H1 (cell line): ENCODE results near the gene CD52. TPM values are rescaled to one million over a fixed set of nuclear protein-coding genes. Genes with fewer than 3 reads are reported as not detected.

Experiments used
- CHD1 ChIP-seq: IDR thresholded peaks from 2 replicates; pipeline ENCODE4 v1.6.1; 2012; ENCODE audit warnings: low read depth, low read length, improper control_type of control experiment
- MAFK ChIP-seq: IDR thresholded peaks from 2 replicates; pipeline ENCODE4 v1.6.1; 2012; ENCODE audit warnings: low read depth, mild to moderate bottlenecking, improper control_type of control experiment, low read length
- RFX5 ChIP-seq: IDR thresholded peaks from 2 replicates; pipeline ENCODE4 v1.6.1; 2011; ENCODE audit warnings: low read depth, low read length, improper control_type of control experiment, borderline replicate concordance
- SIN3A ChIP-seq, 2 experiments: IDR thresholded peaks in 1 of 2; conservative IDR thresholded peaks in 1 of 2; 2 replicates each; pipeline ENCODE4 v1.6.1; 2011 to 2012; ENCODE audit warnings: low read length in 2 of 2, improper control_type of control experiment in 1 of 2, low read depth in 1 of 2, mild to moderate bottlenecking in 1 of 2
- SP1 ChIP-seq: IDR thresholded peaks from 2 replicates; pipeline ENCODE4 v1.6.1; 2011; ENCODE audit warnings: low read depth, low read length
- SRF ChIP-seq: IDR thresholded peaks from 2 replicates; pipeline ENCODE4 v1.6.1; 2011; ENCODE audit warnings: mild to moderate bottlenecking, low read depth, low read length, moderate library complexity
- polyA plus RNA-seq, 7 experiments: library from polyadenylated mRNA; depleted of rRNA in 3 of 7; stranded (reverse) in 5 of 7; unstranded in 2 of 7; fragments of >200 nt in 5 of 7; fragments of 200-250 nt in 2 of 7; gene quantifications; 1 replicate in 5 of 7; 2 replicates in 1 of 7; 4 replicates in 1 of 7; pipeline versions ENCODE4 v1.2.1 to v1.2.3, GENCODE V29; 2011 to 2013; ENCODE audit warnings: missing spikeins in 2 of 7, mixed read lengths in 2 of 7
- total RNA-seq: library from RNA; stranded (reverse); fragmentation: NEBNext Ultra II Directional; extraction: Animal tissue kit (Norgen Biotek cat#: 25700); gene quantifications from 2 replicates; pipeline ENCODE4 v1.2.1, GENCODE V29; 2021
- TF ChIP-seq, protein P1 (sequence below): fragments of 300-600 bp; sonication (generic); IDR thresholded peaks from 2 replicates; pipeline ENCODE4 v1.7.1; 2012; ENCODE audit warnings: low read length, moderate library complexity, mild to moderate bottlenecking, inconsistent platforms; ENCODE audit not compliant: insufficient replicate concordance

CD52 gene
- total and polyA plus RNA-seq, 2 of the 8 experiments (the other 6 are each of a cell fraction or from before 2014, with no cell fraction given): 2.4 to 3.1 TPM

- TF ChIP-seq, protein P1, sequence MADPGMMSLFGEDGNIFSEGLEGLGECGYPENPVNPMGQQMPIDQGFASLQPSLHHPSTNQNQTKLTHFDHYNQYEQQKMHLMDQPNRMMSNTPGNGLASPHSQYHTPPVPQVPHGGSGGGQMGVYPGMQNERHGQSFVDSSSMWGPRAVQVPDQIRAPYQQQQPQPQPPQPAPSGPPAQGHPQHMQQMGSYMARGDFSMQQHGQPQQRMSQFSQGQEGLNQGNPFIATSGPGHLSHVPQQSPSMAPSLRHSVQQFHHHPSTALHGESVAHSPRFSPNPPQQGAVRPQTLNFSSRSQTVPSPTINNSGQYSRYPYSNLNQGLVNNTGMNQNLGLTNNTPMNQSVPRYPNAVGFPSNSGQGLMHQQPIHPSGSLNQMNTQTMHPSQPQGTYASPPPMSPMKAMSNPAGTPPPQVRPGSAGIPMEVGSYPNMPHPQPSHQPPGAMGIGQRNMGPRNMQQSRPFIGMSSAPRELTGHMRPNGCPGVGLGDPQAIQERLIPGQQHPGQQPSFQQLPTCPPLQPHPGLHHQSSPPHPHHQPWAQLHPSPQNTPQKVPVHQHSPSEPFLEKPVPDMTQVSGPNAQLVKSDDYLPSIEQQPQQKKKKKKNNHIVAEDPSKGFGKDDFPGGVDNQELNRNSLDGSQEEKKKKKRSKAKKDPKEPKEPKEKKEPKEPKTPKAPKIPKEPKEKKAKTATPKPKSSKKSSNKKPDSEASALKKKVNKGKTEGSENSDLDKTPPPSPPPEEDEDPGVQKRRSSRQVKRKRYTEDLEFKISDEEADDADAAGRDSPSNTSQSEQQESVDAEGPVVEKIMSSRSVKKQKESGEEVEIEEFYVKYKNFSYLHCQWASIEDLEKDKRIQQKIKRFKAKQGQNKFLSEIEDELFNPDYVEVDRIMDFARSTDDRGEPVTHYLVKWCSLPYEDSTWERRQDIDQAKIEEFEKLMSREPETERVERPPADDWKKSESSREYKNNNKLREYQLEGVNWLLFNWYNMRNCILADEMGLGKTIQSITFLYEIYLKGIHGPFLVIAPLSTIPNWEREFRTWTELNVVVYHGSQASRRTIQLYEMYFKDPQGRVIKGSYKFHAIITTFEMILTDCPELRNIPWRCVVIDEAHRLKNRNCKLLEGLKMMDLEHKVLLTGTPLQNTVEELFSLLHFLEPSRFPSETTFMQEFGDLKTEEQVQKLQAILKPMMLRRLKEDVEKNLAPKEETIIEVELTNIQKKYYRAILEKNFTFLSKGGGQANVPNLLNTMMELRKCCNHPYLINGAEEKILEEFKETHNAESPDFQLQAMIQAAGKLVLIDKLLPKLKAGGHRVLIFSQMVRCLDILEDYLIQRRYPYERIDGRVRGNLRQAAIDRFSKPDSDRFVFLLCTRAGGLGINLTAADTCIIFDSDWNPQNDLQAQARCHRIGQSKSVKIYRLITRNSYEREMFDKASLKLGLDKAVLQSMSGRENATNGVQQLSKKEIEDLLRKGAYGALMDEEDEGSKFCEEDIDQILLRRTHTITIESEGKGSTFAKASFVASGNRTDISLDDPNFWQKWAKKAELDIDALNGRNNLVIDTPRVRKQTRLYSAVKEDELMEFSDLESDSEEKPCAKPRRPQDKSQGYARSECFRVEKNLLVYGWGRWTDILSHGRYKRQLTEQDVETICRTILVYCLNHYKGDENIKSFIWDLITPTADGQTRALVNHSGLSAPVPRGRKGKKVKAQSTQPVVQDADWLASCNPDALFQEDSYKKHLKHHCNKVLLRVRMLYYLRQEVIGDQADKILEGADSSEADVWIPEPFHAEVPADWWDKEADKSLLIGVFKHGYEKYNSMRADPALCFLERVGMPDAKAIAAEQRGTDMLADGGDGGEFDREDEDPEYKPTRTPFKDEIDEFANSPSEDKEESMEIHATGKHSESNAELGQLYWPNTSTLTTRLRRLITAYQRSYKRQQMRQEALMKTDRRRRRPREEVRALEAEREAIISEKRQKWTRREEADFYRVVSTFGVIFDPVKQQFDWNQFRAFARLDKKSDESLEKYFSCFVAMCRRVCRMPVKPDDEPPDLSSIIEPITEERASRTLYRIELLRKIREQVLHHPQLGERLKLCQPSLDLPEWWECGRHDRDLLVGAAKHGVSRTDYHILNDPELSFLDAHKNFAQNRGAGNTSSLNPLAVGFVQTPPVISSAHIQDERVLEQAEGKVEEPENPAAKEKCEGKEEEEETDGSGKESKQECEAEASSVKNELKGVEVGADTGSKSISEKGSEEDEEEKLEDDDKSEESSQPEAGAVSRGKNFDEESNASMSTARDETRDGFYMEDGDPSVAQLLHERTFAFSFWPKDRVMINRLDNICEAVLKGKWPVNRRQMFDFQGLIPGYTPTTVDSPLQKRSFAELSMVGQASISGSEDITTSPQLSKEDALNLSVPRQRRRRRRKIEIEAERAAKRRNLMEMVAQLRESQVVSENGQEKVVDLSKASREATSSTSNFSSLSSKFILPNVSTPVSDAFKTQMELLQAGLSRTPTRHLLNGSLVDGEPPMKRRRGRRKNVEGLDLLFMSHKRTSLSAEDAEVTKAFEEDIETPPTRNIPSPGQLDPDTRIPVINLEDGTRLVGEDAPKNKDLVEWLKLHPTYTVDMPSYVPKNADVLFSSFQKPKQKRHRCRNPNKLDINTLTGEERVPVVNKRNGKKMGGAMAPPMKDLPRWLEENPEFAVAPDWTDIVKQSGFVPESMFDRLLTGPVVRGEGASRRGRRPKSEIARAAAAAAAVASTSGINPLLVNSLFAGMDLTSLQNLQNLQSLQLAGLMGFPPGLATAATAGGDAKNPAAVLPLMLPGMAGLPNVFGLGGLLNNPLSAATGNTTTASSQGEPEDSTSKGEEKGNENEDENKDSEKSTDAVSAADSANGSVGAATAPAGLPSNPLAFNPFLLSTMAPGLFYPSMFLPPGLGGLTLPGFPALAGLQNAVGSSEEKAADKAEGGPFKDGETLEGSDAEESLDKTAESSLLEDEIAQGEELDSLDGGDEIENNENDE: no peak
- TF ChIP-seq RFX5 (no peak), MAFK (no peak), SIN3A (conservative IDR thresholded peaks at IDR 0.05 in 1 of 2, IDR thresholded peaks at IDR 0.05 in 1 of 2; ENCODE audit: low read depth in 1 of 2, low read length in 2 of 2) (no peak), CHD1 (no peak), SRF (no peak), SP1 (no peak)
These were observed 29.3 kb upstream of the CD52 start (continued) for GRCh38 chr1:26288311-26288941.
